GM18909 (cell line): ENCODE measurements around the gene TARBP2.
"Not testable (repeated sequence)": the region's sequence is repeated elsewhere in the genome, so short reads cannot be mapped to it uniquely, and the experiment has no call there.

ENCODE experiments used
- ATAC-seq: cut with Tn5 transposase; IDR thresholded peaks from one replicate; pipeline ENCODE4 v1.9.1; 2021; ENCODE audit warnings: mild to moderate bottlenecking; ENCODE audit not compliant: unreplicated experiment, poor library complexity

The TARBP2 gene

DNA sequence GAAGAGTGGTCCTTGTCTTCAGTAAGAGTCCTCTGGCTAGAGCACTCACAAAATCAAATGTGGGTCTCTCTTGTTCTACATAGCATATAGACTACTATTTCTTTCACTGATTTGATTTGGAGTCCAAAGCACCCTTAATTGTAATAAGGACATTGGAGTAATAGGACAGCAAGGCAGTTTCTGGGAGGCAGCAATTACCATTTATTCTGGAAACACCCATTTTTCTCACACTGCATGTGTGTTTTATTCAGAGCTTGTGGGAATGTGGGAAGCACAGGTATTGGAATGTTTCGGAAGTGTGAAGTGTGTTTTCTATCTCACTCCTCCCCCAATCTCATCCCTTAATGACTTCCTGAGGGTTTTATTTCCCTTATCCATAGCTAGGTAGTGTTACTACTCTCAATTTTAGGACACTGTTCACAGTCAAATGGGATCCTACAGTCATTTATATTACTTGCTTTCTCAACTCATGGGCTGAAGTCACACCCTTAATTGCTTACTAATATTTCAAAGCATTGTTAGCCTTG is 29.0 kb upstream of the TARBP2 start:
- no peak for ATAC-seq

DNA sequence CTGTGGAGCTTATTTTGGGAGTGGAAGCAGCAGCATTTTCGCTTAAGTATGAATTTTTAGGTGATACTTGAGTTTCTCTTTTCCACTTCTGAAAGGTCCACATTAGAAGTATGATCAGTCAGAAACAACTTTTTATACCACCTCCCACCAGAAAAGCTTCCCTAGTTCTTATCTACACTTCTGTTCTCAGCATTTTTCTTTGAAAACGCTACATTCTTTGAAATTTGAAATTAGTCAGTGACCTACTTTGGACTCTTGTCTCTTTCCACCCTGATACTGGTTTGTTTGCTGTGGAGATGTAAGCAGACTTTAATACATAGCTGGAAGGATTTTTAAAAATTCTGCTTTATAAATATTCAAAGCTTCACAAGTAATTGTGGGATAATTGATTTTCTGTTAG is 27.0 kb upstream of the TARBP2 start:
- no peak for ATAC-seq

DNA sequence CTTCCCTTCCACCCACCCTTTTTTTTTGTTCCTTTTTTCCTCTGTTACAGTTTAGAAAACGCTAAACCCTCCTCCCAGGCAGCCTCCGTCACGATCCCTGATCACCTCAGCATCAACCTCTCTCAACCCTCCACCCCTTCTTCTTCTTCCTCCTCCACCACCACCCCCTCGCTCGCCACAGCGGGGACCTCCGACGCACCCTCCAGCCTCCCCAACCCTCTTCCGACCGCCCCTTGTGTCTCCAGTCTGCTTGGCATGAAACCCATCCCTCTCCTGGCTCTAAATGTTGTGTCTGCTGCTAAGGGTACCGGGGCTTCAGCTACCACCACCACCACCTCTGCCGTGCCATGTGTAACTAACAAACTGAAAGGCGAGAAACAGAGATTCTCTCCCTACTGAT is 26.3 kb upstream of the TARBP2 start:
- ATAC-seq = no peak

DNA sequence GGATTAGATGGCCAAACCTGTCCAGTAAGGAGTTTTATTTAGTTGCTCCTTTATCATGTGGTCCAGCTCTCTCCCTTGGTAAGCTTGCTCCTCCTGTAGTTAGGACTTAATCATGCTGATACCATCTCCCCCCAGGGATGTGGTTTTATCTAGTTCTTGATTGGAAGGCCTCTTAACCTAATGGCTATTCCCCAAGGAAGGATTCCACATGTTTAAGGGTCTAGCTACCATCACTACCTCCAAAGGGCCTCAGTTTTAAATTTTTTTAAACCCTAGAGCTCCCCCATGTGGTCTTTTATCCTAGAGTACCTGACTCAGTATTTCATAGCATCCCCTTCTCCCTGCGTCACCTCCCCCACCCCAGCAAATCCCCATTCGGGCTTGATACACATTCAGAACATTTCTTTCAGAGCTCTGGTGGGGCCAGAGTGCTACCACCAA is 24.3 kb upstream of the TARBP2 start:
- no peak for ATAC-seq

- ATAC-seq = no peak
Observed at GRCh38 chr12:53478865-53479264, 22.2 kb upstream of the TARBP2 start.

GRCh38 chr12:53479331-53479730 is 21.8 kb upstream of the TARBP2 start:
- ATAC-seq = no peak

GRCh38 chr12:53480491-53481442 is 20.3 kb upstream of the TARBP2 start:
- ATAC-seq = no peak

GRCh38 chr12:53481458-53481857 is 19.6 kb upstream of the TARBP2 start:
- ATAC-seq = not testable (repeated sequence)

DNA sequence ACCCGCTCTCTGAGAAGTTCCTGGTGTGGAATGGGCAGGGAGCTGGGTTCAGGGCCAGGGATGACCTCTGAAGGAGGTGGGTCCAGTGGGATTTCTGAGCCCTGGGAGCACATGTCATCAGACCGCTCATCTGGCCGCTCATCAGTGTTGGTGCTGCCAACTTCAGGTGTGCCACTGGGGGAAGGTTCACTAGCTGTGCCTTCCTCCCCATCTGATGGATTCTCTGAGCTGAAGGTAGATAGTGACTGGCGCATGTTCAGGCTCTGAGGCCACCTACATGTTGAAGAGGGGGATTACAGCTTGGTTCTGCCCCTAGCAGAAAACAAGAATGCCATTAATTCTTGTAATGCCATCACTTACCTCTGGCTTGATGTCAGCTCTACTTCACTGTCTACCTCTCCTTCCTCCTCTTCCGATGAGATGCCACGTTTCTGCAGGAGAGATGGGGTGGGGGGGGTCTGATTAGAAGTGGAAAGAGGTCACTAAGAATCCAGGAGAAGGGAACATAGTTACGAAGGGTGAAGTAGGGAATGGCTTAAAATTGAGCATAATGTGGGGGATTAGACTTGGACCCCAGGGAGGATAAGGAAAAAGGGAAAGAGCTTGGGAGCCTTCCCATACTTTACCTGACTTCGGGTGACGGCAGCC is 19.0 kb upstream of the TARBP2 start:
- no peak for ATAC-seq

DNA sequence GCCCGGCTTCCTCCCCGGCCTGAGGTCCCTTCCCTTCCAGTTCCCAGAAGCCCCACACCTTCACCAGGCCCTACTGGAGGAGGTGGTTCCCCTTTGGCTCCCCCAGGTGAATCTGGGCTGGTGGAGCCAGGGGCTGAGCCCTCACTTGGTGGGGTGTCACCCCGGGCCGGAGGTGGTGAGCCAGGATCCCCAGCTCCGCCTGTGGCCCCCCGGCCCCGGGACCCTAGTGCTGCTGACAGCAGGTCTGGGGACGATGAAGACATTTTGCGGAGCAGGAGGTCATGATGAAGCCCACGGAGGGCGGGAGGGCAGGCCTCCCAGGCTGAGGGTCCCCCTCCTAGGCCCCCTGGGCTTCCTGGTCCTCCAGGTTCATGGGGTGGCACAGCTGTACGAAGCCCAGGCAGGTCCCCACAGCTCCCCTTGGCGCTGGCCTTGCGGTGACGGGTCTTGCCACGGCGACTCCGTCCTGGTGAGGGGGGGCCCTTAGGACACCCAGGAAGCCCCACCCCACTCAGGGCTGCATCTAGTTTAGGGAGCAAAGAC is 18.4 kb upstream of the TARBP2 start:
- no peak for ATAC-seq

- no peak for ATAC-seq
Observed at GRCh38 chr12:53483225-53483978, 17.7 kb upstream of the TARBP2 start.

- ATAC-seq = no peak
Observed at GRCh38 chr12:53483979-53484377, 17.1 kb upstream of the TARBP2 start.

DNA sequence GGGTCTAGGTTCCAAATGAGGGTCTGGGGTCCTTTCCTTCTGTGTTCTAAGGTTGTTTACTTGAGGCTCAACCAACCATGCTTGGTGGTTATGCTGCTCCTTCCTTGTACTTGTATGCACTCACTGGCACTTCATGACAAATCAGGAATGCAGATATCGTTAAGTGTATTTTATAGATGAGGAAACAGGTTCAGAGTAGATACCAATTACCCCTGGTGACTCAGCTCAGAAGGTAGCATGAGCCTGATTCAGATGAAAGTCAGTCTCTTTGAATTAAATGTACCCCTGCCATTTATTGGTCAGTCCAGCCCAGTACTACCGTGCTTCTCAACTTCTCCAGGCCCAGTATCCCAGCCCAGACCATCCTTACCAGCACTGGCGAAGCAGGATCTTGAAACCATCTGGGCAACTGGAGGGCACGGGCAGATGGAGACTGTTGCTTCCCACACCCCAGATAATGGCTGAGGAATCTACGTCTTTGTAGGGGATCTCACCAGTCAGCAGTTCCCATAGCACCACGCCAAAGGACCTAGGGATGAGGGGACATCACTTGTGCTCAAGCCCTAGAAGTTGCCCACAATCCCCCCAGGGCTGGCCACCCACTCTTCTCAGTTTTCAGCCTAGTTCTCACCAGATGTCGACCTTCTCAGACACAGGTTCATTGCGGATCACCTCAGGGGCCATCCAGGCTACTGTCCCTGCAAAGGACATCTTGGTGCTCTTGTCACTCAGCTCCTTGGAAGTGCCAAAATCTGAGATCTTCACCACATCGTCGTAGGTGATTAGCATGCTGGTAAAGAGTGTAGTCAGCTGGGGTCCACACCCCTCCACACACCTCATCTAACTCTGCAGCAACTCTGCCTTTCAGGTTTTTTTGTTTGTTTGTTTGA is 16.2 kb upstream of the TARBP2 start:
- ATAC-seq = no peak

DNA sequence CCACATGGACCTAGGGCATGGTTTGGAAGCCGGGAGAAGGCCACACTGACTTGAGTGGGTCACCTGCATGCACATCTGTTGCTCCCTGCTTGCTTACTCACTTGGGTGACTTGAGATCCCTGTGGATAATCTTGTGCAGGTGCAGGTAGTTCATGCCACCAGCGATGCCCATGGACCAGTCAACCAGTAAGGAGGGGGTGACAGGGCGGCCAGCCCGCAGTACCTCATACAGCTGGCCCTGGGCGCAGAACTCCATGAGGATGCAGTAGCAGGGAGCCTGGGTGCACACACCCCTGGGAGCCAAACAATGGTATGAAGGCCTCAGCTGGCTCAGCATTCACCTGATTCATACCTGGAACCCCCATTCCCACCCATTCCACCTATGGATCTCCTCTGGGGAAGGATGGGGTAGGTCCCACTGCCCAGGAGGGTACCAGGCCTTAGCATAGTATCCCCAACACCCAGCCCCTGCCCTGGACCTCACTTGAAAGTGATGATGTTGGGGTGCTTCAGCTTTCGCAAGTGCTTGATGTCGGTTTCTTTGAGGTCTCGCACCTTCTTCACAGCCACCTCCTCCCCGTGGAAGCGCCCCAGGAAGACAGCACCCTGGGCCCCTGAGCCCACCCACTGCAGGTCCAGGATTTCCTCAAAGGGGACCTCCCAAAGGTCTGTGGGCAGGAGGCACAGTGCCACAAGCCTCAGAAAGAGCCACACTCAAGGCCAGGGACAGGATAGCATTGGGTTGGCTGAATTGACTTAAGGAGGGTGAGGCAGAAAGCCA is 14.9 kb upstream of the TARBP2 start:
- ATAC-seq = no peak

DNA sequence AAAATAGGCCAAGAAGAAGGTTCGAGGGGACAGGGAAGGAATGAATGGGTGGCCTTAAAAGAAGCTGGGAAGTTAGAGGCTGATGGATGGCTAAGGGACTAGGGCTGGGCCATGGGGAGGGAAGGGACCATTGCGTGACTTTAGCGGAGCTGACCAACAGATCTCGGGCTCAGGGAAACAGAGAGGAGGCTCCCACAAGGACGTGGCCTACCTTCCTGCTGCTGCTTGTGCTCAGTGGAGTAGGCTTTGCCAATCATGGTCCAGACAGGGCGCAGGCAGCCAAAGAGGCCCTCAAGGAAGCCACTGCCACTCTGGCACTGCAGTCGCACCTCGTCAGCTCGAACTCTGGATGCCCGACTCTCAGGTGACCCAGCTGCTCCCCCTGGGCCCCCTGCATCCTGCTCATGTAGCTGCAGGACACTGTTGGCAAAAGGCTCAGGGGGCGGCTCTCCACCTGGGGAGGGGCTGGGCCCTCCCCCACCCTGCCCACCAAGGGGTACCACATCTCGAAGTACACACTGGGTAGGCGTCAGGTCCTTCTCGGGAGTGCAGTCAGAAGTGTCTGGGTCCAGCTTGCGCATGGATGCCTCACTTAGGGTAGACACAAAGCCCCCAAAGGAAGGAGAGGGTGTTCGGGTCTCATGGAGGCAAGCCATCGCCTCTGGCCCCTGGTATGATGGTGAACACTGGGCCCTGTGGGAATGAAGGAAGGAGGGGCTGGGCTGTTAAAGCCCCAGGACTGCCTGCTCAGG is 14.2 kb upstream of the TARBP2 start:
- no peak for ATAC-seq

DNA sequence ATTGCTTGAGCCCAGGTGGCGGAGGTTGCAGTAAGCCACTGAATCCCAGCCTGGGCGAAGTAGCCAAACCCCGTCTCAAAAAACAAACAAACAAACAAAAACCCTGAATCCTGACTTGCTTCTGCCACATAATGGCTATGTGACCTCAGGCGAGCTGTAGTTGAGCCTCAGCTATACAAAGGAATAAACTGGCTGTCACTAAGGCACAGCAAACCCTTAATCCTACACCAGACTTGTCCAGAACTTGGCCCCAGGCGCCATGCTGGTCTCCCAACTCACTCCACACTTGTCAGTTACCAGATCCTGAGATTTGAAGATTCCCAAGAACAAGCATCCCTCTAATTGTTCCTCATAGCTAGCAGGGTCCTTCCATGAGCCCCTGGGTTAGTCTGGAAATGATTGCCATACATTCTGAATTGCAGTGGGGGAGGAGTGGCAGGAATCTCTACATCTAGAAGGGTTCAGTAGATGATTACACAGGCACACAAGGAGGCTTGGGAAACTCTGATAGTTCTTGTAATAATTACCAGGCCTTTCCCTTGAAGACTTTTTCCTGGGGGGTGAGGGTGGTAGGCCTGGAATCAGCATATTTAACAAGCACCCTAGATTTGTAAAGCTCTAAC is 11.7 kb upstream of the TARBP2 start:
- no peak for ATAC-seq

GRCh38 chr12:53492188-53492587 is 8.9 kb upstream of the TARBP2 start:
- no peak for ATAC-seq
